HG03135 (cell line): Measurements from ENCODE around the gene TM4SF5.

ENCODE experiments used
- ATAC-seq: cut with Tn5 transposase; IDR thresholded peaks from one replicate; pipeline ENCODE4 v1.9.1; 2021; ENCODE audit warnings: mild to moderate bottlenecking, moderate library complexity; ENCODE audit not compliant: unreplicated experiment

Gene TM4SF5

DNA sequence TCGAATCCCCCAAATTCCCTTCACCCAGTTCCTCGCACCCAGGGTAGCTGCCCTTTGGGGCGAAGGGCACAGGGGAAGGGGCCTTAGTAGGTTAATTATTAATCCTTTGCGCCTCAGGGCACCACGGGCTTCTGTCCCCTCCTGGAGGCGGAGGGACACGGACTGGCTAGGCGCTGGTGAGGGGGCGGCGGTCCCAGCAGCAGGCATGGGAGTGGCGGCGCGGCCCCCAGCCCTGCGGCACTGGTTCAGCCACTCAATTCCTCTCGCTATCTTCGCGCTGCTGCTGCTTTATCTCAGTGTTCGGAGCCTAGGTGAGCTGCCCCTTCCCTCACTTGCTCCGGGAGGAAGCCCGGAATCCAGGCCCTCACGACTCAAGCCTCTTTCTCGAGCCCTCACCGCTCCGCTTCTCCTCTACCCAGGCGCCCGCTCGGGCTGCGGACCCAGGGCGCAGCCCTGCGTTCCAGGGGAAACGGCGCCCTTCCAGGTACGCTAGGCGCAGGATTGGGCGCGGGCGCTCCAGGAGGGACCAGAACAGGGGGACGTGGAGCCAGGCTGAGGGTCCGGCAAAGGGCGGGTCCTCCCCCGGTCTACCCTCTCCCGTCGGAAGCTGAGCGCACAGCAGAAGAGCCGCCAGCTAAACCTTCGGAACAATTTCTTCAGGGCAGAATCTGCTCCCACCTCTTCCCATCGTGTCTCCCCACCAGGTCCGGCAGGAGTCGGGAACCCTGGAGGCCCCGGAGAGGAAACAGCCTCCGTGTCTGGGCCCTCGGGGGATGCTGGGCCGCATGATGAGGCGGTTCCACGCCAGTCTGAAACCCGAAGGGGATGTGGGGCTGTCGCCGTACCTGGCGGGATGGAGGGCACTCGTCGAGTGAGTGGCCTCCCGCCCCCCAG, 17.4 kb downstream of the TM4SF5 start, which contains the start of gene GLTPD2:
Gene GLTPD2 (plus strand): TSS at position 158 of the 894 bp plus-strand sequence. CDS start 48 bp downstream, at position 206.
- ATAC-seq = no peak

DNA sequence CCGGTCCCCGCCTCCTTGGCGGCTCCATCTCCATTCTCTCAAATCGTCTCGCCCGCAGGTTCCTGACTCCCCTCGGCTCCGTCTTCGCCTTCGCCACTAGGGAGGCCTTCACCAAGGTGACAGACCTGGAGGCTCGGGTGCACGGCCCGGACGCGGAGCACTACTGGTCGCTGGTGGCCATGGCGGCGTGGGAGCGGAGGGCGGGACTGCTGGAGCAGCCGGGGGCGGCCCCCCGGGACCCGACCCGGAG, 17.9 kb downstream of the TM4SF5 start:
- peak; percentile 38 for ATAC-seq

DNA sequence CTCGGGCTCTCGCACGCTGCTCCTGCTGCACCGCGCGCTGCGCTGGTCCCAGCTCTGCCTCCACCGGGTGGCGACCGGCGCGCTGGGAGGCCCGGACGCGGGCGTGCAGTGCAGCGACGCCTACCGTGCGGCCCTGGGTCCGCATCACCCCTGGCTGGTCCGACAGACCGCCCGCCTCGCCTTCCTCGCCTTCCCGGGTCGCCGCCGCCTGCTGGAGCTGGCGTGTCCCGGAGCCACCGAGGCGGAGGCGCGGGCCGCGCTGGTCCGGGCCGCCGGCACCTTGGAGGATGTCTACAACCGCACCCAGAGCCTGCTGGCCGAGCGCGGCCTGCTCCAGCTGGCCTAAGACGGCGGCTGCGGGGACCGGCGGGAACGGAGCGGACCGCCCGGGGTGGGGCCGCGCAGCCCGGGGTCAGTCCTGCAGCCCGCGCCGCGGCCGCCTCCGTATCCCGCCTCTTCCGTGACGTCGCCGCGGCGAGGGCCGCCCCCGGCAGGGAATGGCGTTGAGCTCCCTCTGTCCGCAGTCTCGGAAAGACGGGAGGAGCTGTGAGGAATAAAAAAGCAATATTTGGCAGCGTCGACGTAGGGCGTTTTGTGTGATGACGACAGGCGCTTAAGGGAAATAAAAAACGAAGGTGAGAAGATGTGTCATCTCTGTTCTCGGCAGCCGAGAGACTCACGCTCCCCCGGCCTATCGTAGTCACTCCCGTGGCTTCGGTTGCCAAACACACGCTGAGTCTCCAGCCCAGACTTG, 18.4 kb downstream of the TM4SF5 start:
- ATAC-seq = peak; percentile 86

DNA sequence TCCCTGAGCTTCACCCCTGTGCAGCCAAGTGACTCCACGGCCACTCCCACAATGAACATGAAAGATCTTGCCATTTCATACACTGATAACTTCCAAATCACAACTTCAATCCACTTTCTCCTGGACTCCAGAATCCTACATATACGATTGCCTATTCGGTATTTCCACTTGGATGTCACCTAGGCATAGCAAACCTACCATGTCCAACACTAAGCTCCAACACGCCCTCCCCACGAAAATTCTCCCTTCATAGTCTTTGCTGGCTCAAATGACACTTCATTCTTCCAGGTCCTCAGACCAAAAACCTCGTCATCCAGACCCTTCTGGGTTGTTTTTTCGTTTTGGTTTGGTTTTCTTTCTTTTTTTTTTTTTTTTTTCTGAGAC, 19.0 kb downstream of the TM4SF5 start:
- no peak for ATAC-seq

DNA sequence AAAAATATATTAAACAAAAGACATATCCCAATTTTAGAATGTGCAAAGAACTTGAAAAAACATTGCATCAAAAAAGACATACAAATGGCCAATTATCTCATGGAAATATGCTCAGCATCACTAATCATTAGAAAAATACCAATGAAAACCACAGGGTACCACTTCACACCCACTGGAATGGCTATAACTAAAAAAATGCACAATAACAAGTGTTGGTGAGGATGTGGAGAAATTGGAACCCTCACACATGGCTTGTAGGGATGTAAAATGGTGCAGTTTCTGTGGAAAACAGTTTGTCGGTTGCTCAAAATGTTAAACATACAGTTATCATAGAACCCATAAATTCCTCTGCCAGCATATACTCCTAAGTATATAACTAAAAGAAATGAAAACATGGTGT, 23.5 kb downstream of the TM4SF5 start:
- no peak for ATAC-seq

DNA sequence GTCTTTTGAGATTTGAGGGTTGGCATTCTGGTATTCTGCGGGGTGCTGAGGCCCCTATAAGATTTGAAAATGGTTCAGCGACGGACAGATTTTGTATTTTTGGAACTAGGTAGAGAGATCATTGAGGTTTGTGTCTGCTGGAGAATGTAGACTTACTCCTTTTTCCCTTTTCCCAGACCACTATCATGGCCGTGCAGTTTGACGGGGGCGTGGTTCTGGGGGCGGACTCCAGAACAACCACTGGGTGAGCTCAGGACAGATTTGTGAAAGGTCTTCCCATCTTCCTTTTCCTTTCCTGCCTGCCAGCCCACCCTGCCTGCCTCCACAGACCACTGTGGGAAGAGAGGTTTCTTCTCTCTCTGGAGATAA, 24.9 kb downstream of the TM4SF5 start:
- no peak for ATAC-seq

DNA sequence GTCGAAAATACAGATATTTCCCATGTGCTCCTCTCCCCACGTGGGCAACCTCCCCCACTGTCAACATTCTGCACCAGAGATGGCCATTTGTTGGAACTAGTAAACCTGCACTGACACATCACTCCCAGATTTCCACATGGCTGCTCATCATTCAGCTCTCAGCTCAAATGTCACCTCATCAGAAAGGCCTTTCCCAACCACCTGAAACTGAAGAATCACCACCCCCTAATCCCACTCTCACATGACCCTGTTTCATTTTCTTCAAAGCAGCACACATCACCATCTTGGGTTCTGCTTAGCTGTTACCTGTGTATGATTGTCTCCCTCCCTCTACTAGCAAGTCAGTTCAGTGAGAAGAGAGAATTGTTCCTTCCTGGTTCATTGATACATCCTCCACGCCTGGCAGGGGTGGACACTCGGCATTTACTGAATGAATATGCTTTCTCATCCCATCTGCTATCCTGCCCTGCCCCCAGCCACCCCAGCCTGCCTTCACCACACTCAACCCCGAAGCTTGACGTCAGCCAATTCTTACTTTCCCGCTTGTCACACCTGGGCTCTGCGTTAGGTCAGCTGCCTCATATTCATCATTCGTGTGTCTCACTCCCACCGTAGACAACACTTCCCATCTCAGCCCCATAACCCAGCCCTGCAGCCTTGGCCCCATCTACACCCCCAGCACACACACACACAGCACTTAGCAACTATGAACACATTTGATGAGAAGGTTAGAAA, 28.9 kb downstream of the TM4SF5 start:
- no peak for ATAC-seq

DNA sequence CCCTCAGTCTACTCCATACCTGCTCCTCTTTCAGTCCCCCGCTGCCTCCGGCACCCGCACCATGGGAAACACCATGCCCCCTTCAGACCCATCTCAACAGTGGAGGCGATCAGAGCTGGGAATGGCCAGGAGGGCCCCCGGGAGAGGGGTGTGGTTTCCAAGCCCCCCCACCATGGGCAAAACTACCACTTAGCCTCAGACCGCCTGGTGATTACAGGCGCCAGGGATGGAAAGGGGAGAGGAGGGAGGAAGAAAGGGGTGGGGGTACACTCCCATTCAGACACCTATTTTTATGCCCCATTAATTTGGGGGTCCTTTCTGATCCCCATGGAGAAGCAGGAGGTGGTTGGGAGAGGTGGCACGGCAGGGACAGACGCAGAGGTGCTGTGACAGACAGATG, 30.5 kb downstream of the TM4SF5 start, which contains the start of gene C17orf114:
Gene C17orf114 (minus strand): TSS at position 101 of the 400 bp plus-strand sequence.
- no peak for ATAC-seq

DNA sequence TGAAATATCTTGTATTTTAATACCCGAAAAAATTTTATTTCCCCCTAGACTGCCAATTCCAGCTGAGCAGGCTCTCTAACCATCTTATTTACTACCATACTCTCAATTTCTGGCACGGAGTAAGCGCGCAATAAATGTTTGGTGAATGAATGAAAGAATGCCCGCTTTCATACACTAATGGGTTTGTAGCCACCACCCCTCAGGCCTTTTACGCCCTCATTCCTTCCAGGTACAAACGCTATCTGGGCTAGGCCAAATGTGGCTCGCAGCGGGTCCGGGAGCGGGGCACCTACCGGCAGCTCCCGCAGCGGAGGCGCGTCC, 34.7 kb downstream of the TM4SF5 start:
- no peak for ATAC-seq

DNA sequence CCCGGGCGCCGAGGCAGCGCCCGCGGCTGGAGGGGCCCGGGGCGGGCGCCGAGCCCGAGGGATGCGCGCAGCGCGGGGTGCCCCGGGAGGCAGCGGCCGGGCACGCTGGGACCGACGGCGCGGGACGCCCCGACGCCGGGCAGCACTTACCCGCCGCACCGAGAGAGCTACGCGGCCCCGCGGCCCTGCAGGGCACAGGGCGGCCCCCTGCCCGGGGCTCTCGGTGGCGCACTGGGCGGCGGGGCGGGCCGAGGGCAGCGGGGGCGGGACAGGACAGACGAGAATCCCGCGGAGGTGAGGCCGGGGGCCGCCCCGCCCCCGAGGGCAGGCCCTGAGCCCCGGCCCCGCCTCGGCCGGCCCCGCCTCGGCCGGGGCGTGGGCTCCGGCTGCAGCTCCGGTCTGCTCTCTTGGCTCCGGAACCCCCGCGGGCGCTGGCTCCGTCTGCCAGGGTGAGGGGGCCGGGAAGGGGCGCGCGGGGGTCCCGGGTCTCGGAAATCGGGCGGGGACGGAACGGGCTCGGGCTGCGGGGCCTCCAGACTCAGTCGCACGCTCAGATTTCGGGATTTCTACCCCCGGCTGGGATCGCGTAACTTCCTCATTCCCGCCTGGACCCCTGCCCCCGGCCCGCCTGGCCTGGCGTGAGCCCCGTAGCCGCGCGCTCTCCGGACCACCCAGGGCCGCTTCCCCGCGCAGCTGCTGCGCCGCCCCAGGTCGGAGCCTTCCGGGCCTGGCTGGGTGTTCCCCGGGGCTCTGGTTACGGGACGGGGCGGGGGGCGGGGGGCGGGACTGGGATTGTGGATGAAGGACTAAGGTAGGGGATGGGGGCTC, 35.3 kb downstream of the TM4SF5 start, which contains the start of gene PLD2:
Gene PLD2 (plus strand): TSS at position 376 of the 828 bp plus-strand sequence. CDS start 621 bp downstream, outside the sequence.
- peak; percentile 88 for ATAC-seq

DNA sequence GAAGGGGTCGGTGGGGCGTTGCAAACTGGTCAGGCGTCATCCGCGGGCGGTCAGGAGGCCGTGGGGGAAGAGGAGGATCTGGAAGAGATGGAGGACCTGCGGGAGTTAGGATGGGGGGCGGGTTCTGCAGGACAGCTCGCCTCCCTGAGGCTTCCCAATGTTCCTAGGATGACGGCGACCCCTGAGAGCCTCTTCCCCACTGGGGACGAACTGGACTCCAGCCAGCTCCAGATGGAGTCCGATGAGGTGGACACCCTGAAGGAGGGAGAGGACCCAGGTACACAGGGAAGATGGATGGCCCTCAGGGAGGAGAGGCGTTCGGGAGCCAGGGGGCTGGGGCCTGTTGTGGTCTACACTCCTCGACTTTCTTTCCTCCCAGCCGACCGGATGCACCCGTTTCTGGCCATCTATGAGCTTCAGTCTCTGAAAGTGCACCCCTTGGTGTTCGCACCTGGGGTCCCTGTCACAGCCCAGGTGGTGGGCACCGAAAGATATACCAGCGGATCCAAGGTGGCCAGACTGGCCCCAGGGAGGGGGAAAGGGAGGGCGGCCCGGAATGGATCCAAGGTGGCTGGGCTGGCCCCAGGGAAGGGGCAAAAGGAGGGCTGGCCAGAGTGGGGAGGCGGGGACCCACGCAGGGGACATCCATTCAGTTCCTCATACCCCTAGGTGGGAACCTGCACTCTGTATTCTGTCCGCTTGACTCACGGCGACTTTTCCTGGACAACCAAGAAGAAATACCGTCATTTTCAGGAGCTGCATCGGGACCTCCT, 36.1 kb downstream of the TM4SF5 start:
- no peak for ATAC-seq

DNA sequence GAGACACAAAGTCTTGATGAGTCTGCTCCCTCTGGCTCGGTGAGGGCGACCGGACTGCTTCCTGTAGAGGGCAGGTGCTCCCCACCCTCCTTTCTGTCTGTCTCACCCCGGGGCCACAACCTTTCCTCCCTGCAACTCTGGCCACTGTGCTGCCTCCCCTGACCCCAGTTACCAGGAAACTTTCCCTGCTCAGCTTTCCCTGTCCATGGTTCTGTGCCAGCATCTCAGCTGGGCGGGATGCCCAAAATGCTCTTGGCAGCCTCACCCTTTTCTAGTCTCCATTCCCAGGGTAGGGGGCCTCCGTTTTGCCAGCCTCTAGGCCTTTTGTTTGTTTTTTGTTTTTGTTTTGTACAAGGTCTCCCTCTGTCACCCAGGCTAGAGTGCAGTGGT, 36.7 kb downstream of the TM4SF5 start:
- no peak for ATAC-seq

DNA sequence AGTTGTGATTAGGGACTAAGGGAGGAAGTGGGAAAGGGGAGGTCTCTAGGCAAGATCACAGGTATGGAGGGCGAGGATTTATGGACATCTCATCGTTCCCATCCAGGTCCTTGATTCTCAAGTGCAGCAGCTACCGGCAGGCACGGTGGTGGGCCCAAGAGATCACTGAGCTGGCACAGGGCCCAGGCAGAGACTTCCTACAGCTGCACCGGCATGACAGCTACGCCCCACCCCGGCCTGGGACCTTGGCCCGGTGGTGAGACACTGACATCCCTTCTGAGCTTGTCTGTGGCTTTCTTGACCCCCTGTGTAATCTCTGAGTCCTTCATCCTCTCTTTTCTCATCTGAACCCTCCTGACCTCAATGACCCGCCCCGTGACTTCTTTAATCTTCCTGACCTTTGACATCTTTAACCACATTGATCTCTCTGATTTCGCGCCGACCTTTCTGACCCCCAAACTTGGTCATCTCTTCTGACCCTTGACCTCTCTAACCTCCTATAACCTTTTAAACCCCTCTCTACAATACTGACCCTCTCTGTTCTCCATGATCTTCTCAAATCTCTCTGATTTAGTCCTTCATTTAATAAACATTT, 39.1 kb downstream of the TM4SF5 start:
- no peak for ATAC-seq

DNA sequence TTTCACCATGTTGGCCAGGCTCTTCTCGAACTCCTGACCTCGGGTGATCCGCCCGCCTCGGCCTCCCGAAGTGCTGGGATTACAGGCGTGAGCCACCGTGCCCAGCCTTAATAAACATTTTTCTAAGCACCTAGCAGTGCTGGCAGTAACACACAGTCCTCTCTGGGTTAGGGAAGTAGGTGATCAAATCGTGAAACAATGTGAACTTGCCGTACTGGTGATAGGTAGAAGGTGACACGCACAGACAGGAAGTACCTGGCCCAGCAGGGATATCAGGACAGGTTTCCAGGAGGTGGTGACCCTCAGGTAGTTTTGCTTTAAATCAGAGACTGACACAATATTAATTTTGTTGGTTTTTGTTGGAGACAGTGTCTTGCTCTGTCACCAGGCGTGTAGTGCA, 39.8 kb downstream of the TM4SF5 start:
- no peak for ATAC-seq

DNA sequence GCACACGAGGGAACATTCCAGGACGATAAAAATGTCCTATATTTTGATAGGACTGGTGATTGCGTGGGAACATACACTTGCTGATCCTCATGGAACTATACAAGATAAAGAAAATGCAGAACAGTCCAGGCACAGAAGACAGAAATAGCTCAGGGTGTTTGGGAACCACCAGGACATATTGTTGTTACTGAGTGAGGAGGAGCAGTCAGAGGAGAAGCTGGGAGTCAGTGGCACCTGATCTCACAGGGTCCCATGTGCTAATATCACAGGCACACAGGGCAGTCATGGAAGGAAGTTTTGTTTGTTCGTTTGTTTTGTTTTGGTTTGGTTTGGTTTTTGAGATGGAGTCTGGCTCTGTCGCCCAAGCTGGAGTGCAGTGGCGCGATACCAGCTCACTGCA, 41.0 kb downstream of the TM4SF5 start:
- ATAC-seq = no peak

DNA sequence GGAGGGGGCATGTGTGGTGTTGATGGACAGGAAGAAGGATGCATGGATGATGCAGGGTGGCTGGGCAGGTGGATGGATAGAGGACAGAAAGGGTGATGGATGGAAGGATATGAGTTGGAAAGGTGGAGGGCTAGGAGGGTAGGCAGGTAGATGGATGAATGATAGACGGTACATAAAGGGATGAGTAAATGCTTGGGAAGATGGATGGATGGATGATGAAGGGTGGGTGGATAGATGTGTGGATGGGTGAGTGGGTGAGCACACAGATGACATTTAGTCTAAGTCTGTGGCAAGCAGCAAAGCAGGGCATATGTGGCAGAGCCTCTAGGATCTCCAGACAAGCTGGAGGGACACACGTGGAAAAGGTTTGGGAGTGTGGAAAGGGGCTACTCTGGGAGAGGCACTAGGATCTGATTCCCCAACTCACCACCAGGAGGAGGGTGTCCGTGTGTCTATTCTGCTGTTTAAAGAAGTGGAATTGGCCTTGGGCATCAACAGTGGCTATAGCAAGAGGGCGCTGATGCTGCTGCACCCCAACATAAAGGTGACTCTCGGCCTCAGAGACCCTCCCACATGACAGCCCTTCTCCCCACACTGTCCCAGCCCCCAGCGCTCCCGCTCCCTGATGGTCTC, 43.5 kb downstream of the TM4SF5 start:
- ATAC-seq = no peak

DNA sequence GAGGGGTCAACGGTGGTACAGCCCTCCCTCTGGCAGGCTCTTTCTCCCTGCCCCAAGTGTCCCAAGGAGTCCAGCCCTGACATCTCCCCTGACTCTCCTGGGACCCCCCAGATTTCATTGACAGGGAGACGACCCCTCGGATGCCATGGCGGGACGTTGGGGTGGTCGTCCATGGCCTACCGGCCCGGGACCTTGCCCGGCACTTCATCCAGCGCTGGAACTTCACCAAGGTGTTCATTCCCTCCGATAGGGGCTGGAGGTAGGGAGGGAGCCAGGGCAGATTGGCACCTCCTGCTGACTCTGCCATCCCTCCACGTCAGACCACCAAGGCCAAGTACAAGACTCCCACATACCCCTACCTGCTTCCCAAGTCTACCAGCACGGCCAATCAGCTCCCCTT, 45.1 kb downstream of the TM4SF5 start:
- ATAC-seq = no peak

DNA sequence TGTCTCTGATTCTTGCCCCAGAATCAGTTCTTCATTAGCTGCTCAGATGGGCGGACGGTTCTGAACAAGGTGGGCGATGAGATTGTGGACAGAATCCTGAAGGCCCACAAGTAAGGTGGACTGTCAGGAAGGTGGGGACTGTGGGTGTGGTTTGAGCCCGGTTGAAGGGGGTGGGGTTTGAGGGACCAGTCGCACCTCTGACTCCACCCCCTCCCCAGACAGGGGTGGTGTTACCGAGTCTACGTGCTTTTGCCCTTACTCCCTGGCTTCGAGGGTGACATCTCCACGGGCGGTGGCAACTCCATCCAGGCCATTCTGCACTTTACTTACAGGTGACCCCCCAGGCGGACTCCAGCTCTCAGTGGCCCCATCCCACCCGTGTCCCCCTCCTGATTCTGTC, 46.6 kb downstream of the TM4SF5 start:
- ATAC-seq = no peak

DNA sequence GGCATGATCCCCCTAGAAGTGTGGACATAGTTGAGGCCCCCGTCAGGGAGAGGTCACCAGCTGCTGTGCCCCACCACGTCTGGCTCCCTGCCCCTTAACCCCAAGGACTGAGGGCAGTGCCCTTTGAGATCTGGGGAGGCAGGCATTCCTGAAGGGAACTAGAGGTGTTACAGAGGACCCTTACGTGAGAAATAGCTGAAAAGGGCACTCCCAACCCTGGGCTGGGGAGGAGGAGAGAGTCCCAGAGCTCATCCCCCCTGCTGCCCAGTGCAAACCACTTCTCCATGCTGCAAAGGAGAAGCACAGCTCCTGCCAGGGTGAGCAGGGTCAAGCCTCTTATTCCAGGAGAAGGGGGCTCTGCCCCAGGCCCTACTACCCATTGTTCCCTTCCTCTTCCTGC, 51.1 kb downstream of the TM4SF5 start:
- ATAC-seq = no peak
